SK-N-SH (cell line): ENCODE data around the gene SLC22A15.

Experiments used
- GABPA ChIP-seq: IDR thresholded peaks from 2 replicates; pipeline ENCODE4 v1.4.0; 2012; ENCODE audit warnings: low read depth, mild to moderate bottlenecking
- TF ChIP-seq, protein P1 (sequence below): fragments of 200-600 bp; sonication (generic); IDR thresholded peaks from 2 replicates; pipeline ENCODE4 v1.6.1; 2017; ENCODE audit warnings: antibody characterized with exemption, mild to moderate bottlenecking, moderate library complexity
- TF ChIP-seq, protein P2 (sequence below): fragments of 150-350 bp; IDR thresholded peaks from 2 replicates; pipeline ENCODE4 v1.6.1; 2017; ENCODE audit warnings: antibody characterized with exemption, low read length, low read depth, borderline replicate concordance
- TF ChIP-seq, protein P3 (sequence below): IDR thresholded peaks from 2 replicates; pipeline ENCODE4 v1.4.0; 2012; ENCODE audit warnings: low read depth, borderline replicate concordance

DNA sequence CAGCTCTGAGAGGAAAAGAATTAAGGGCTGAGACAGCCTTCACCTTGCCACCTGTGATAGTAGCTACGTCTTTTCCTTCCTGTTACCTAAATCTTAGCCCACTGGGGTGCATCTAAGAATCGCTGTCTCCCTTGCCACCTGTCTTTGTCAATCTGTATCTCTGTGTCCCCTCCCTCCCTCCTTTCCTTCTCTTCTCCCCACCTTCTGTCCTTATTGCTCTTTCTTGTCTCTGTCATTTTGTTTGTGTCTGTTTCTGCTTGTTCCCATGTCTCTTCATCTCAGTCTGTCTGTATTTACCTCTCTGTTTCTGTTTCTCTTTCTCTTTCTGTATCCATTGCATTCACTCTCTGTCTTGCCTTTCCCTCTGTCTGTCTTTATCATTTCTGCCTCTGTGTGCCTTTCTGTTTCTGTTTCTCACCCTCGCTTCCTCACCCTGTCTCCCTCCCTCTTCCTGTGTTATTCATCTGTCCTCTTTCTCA lies 30.2 kb downstream of the SLC22A15 start:
- TF ChIP-seq, protein P1, sequence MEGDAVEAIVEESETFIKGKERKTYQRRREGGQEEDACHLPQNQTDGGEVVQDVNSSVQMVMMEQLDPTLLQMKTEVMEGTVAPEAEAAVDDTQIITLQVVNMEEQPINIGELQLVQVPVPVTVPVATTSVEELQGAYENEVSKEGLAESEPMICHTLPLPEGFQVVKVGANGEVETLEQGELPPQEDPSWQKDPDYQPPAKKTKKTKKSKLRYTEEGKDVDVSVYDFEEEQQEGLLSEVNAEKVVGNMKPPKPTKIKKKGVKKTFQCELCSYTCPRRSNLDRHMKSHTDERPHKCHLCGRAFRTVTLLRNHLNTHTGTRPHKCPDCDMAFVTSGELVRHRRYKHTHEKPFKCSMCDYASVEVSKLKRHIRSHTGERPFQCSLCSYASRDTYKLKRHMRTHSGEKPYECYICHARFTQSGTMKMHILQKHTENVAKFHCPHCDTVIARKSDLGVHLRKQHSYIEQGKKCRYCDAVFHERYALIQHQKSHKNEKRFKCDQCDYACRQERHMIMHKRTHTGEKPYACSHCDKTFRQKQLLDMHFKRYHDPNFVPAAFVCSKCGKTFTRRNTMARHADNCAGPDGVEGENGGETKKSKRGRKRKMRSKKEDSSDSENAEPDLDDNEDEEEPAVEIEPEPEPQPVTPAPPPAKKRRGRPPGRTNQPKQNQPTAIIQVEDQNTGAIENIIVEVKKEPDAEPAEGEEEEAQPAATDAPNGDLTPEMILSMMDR, result no peak
- TF ChIP-seq, protein P2, sequence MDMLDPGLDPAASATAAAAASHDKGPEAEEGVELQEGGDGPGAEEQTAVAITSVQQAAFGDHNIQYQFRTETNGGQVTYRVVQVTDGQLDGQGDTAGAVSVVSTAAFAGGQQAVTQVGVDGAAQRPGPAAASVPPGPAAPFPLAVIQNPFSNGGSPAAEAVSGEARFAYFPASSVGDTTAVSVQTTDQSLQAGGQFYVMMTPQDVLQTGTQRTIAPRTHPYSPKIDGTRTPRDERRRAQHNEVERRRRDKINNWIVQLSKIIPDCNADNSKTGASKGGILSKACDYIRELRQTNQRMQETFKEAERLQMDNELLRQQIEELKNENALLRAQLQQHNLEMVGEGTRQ, result no peak
- TF ChIP-seq, protein P3, sequence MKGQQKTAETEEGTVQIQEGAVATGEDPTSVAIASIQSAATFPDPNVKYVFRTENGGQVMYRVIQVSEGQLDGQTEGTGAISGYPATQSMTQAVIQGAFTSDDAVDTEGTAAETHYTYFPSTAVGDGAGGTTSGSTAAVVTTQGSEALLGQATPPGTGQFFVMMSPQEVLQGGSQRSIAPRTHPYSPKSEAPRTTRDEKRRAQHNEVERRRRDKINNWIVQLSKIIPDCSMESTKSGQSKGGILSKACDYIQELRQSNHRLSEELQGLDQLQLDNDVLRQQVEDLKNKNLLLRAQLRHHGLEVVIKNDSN, result no peak
- TF ChIP-seq GABPA, result no peak
